Choroid plexus epithelial cell (primary cell): ENCODE results near the gene ADK.
A peak's percentile ranks its signal among the peaks of the same experiment; 100 is the strongest.

ENCODE experiments used
- DNase-seq: peaks from one replicate; pipeline ENCODE4 v3.0.0-alpha.2; 2010; ENCODE audit warnings: low read depth
- H3K4me3 ChIP-seq: 2 replicates; pipeline ENCODE4 v1.5.1; 2011; ENCODE audit warnings: low read depth, mild to moderate bottlenecking, control low read depth, low read length, moderate library complexity
- TF ChIP-seq, protein P1 (sequence below): conservative IDR thresholded peaks from 2 replicates; pipeline ENCODE4 v1.5.1; 2011; ENCODE audit warnings: low read depth, mild to moderate bottlenecking, control low read depth, inconsistent platforms, low read length, moderate library complexity

ADK gene

DNA sequence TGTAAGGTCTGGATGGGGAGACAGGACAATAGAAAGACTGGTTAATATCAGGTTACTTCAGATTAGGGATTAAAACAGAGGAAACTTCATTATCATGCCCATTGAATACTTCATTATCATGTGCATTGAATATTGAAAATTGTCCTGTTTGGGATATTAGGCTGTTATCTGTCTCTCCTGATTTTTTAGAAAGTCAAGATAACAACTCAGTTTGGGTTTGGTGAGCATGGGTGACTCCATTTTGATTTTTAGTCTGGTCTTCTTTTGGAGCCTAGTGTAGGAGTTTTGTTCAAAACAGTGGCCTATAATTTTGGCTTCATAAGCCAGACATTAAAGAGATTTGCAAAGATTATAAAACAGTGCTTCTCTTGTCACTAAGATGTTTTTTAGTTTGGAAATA lies 95.5 kb downstream of the ADK start:
- DNase-seq, result no peak
- TF ChIP-seq, protein P1, sequence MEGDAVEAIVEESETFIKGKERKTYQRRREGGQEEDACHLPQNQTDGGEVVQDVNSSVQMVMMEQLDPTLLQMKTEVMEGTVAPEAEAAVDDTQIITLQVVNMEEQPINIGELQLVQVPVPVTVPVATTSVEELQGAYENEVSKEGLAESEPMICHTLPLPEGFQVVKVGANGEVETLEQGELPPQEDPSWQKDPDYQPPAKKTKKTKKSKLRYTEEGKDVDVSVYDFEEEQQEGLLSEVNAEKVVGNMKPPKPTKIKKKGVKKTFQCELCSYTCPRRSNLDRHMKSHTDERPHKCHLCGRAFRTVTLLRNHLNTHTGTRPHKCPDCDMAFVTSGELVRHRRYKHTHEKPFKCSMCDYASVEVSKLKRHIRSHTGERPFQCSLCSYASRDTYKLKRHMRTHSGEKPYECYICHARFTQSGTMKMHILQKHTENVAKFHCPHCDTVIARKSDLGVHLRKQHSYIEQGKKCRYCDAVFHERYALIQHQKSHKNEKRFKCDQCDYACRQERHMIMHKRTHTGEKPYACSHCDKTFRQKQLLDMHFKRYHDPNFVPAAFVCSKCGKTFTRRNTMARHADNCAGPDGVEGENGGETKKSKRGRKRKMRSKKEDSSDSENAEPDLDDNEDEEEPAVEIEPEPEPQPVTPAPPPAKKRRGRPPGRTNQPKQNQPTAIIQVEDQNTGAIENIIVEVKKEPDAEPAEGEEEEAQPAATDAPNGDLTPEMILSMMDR, result no peak
- no peak overlapping the region for H3K4me3 ChIP-seq

DNA sequence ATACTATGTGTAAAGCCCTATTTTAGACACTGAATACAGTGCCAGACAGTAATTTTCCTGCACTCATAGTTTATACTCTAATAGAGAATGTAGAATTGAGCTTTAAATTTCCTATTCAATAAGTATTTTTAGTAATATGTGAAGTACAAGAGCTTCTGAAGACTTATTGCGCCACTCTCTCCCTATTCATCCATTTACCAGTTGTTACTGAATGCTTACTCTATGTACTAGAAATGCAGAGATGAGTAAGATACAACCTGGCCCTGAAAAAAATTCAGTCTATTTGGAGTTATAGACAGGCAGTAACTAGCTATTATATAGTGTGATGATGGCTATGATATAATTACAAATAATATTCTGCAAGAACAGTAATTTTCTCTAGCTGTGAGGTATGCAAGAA lies 98.8 kb downstream of the ADK start:
- TF ChIP-seq, protein P1, result no peak

GRCh38 chr10:74255214-74255613 lies 104.2 kb downstream of the ADK start:
- TF ChIP-seq, protein P1, result no peak
- no peak for DNase-seq
- no peak overlapping the region for H3K4me3 ChIP-seq

More for the DNA sequence above, 98.8 kb downstream of the ADK start:
- H3K4me3 ChIP-seq, result no peak overlapping the region
- DNase-seq, result peak; percentile 48

- TF ChIP-seq, protein P1, result no peak
- no peak for DNase-seq
- no peak overlapping the region for H3K4me3 ChIP-seq
These were observed 104.9 kb downstream of the ADK start for GRCh38 chr10:74255888-74256357.

GRCh38 chr10:74262856-74263255 lies 111.8 kb downstream of the ADK start:
- TF ChIP-seq, protein P1, result no peak
- DNase-seq, result no peak
- H3K4me3 ChIP-seq, result no peak overlapping the region

- TF ChIP-seq, protein P1, result no peak
- H3K4me3 ChIP-seq, result no peak overlapping the region
- DNase-seq, result no peak
These were observed 113.0 kb downstream of the ADK start for GRCh38 chr10:74263996-74264395.

DNA sequence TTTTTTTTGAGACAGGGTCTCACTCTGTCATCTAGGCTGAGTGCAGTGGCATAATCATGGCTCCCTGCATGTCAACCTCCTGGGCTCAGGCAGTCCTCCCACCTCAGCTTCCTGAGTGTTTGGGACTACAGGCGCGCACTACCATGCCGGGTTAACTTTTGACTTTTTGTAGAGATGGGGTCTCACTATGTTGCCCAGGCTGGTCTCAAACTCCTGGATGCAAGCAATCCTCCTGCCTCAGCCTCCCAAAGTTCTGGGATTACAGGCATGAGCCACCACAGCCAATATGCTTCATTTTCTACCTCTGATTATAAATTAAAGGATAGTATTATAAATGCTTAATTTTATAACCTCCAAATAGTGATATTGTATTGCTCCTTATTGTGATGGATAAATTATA lies 121.3 kb downstream of the ADK start:
- TF ChIP-seq, protein P1, result no peak
- DNase-seq, result no peak
- H3K4me3 ChIP-seq, result no peak overlapping the region
